Thyroid gland (tissue), 4 donors: Measurements from ENCODE around the gene TNNC2. TPM values are rescaled to one million over a fixed set of nuclear protein-coding genes. Genes with fewer than 3 reads are reported as not detected.

ENCODE experiments used
- DNase-seq, 2 donors: peaks; one replicate each; pipeline ENCODE4 v3.0.0-alpha.2; 2019
- H3K27ac ChIP-seq, 3 donors: fragments of 200-600 bp; sonication (generic); 1 replicate in 2 of 3; 2 replicates in 1 of 3; pipeline ENCODE4 v1.5.1; 2016 to 2019; ENCODE audit warnings: mild to moderate bottlenecking in 1 of 3, moderate library complexity in 1 of 3
- H3K27me3 ChIP-seq: fragments of 200-600 bp; sonication (generic); one replicate; pipeline ENCODE4 v1.5.1; 2019
- H3K36me3 ChIP-seq, 2 donors: fragments of 200-600 bp; sonication (generic); one replicate each; pipeline ENCODE4 v1.5.1; 2016 to 2019
- H3K4me1 ChIP-seq, 2 donors: fragments of 200-600 bp; sonication (generic); one replicate each; pipeline ENCODE4 v1.5.1; 2017 to 2019
- H3K4me3 ChIP-seq, 3 donors: fragments of 200-600 bp; sonication (generic); replicated peaks in 1 of 3; 1 replicate in 2 of 3; 2 replicates in 1 of 3; pipeline ENCODE4 v1.5.1; 2016; ENCODE audit warnings: mild to moderate bottlenecking in 1 of 3
- H3K9me3 ChIP-seq: fragments of 200-600 bp; sonication (generic); one replicate; pipeline ENCODE4 v1.5.1; 2017
- POLR2A ChIP-seq, 2 donors: fragments of 450-650 bp; IDR thresholded peaks; one replicate each; pipeline ENCODE4 v1.6.1; 2017; ENCODE audit warnings: antibody characterized with exemption in 2 of 2, mild to moderate bottlenecking in 2 of 2, moderate library complexity in 1 of 2
- WGBS, 2 donors: methylation state at CpG; one replicate each; pipeline ENCODE4 v1.1.5; 2017; 5-methylcytosine and 5-hydroxymethylcytosine counted together
- intact Hi-C: fragments of 100-400 bp; cut with DNase I; formaldehyde crosslinking; loops from one replicate; pipeline ENCODE4 v1.15.1; 2023
- total RNA-seq, 4 donors: library from RNA; depleted of rRNA; stranded (reverse); fragments of >200 nt; gene quantifications; one replicate each; pipeline ENCODE4 v1.2.3, GENCODE V29; 2016
- TF ChIP-seq, protein P1 (sequence below), 6 experiments: fragments of 200-600 bp in 3 of 6; fragments of 450-650 bp in 3 of 6; sonication (generic) in 3 of 6; IDR thresholded peaks; one replicate each; pipeline ENCODE4 v1.5.1; 2016 to 2019; ENCODE audit warnings: antibody characterized with exemption in 6 of 6, mild to moderate bottlenecking in 2 of 6, inconsistent platforms in 1 of 6, moderate library complexity in 1 of 6

TNNC2 gene
- total RNA-seq, 4 donors from 2014 or later, result 1.4 TPM; not detected in 3

DNA sequence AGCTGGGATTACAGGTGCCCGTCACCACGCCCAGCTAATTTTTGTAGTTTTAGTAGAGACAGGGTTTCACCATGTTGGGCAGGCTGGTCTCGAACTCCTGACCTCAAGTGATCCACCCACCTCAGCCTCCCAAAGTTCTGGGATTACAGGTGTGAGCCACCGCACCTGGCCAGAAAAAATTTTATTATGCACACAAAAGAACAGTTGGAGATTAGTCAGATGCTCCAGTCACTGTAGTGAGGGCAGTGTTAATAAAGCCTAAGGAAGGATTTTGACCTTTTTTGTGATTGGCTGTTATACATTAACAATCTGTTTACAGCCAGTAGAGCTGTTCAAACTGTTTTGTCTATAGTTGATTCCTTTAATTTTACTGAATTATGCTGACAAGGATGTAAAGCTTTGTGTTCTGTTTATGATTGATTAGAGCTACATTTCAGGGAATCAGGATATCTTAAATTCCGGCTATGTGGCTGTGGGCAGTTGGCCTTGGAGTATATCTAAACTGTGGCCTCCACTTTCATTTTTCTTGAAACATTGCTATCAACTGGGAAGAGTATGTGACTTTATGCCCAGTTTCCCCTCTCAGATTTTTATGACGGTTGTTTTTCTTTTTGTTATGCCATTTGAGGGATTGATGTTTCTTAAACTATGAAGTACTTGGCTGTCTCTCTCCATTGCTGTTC is 40.2 kb upstream of the TNNC2 start:
- Histone ChIP-seq H3K27me3 (no peaks in the 10 kb centered on the region), H3K4me1 (no peaks in the 10 kb centered on the region), H3K27ac (no peak overlapping the region), H3K4me3 (no peak overlapping the region), H3K36me3 (no peaks in the 10 kb centered on the region), H3K9me3 (no peaks in the 10 kb centered on the region)
- TF ChIP-seq, protein P1, sequence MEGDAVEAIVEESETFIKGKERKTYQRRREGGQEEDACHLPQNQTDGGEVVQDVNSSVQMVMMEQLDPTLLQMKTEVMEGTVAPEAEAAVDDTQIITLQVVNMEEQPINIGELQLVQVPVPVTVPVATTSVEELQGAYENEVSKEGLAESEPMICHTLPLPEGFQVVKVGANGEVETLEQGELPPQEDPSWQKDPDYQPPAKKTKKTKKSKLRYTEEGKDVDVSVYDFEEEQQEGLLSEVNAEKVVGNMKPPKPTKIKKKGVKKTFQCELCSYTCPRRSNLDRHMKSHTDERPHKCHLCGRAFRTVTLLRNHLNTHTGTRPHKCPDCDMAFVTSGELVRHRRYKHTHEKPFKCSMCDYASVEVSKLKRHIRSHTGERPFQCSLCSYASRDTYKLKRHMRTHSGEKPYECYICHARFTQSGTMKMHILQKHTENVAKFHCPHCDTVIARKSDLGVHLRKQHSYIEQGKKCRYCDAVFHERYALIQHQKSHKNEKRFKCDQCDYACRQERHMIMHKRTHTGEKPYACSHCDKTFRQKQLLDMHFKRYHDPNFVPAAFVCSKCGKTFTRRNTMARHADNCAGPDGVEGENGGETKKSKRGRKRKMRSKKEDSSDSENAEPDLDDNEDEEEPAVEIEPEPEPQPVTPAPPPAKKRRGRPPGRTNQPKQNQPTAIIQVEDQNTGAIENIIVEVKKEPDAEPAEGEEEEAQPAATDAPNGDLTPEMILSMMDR (IDR thresholded peaks at IDR 0.05), result no peak
- TF ChIP-seq POLR2A (IDR thresholded peaks at IDR 0.05), result no peak
- intact Hi-C loops, result no loop called here
- no peak for DNase-seq
- WGBS, 2 donors, result 86 to 97% methylated on average over 6 of the region's 6 CpGs

GRCh38 chr20:45866454-45866853 is 39.3 kb upstream of the TNNC2 start:
- H3K4me3 ChIP-seq, result no peak overlapping the region
- no peaks in the 10 kb centered on the region for H3K27me3 ChIP-seq
- no peaks in the 10 kb centered on the region for H3K36me3 ChIP-seq
- no peak for DNase-seq
- H3K9me3 ChIP-seq, result no peaks in the 10 kb centered on the region
- H3K27ac ChIP-seq, result no peak overlapping the region
- no peaks in the 10 kb centered on the region for H3K4me1 ChIP-seq
- intact Hi-C loops, result no loop called here
- TF ChIP-seq POLR2A (IDR thresholded peaks at IDR 0.05), result no peak
- TF ChIP-seq, protein P1 (IDR thresholded peaks at IDR 0.05), result no peak
- 92 to 95% methylated on average over 5 of the region's 5 CpGs for WGBS, 2 donors

DNA sequence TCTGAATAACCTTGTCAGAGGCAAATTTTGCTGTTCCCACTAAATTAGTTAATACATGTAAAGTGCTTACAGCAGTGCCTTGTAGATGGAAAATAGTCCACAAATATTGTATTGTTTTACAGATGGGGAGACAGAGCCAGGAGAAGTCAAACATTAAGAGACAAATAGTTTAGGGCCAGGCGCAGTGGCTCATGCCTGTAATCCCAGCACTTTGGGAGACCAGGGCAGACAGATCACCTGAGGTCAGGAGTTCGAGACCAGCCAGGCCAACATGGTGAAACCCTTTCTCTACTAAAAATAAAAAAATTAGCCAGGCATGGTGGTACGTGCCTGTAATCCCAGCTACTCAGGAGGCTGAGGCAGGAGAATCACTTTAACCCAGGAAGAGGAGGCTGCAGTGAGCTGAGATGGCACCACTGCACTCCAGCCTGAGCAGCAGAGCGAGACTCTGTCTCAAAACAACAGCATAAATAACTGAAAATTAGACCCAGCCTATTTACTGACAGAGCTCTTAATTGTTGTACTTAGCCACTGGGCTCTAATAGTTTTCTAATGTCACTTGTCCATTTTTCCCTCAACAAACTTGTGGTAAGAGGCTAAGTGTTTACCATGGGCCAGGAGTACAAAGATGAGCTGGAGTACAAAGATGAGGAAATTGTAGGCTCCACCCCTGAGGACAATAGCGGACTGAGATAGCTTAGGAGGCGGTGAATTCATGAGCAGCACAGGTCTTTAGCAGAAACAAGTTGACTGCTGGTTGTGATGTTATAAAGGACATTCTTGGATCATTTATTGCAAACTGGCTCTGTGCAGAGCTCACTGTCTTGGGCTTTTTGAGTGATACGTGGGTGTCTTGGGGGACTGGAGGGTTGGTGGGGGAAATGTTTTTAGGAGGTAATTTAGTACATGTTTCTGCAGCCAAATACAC is 36.7 kb upstream of the TNNC2 start:
- Histone ChIP-seq H3K27me3 (no peaks in the 10 kb centered on the region), H3K27ac (no peak overlapping the region), H3K4me1 (no peaks in the 10 kb centered on the region), H3K9me3 (no peaks in the 10 kb centered on the region), H3K4me3 (no peak overlapping the region), H3K36me3 (no peaks in the 10 kb centered on the region)
- TF ChIP-seq, protein P1 (IDR thresholded peaks at IDR 0.05), result no peak
- TF ChIP-seq POLR2A (IDR thresholded peaks at IDR 0.05), result no peak
- intact Hi-C loops, result no loop called here
- DNase-seq, result no peak
- 92 to 95% methylated on average over 7 of the region's 7 CpGs for WGBS, 2 donors

DNA sequence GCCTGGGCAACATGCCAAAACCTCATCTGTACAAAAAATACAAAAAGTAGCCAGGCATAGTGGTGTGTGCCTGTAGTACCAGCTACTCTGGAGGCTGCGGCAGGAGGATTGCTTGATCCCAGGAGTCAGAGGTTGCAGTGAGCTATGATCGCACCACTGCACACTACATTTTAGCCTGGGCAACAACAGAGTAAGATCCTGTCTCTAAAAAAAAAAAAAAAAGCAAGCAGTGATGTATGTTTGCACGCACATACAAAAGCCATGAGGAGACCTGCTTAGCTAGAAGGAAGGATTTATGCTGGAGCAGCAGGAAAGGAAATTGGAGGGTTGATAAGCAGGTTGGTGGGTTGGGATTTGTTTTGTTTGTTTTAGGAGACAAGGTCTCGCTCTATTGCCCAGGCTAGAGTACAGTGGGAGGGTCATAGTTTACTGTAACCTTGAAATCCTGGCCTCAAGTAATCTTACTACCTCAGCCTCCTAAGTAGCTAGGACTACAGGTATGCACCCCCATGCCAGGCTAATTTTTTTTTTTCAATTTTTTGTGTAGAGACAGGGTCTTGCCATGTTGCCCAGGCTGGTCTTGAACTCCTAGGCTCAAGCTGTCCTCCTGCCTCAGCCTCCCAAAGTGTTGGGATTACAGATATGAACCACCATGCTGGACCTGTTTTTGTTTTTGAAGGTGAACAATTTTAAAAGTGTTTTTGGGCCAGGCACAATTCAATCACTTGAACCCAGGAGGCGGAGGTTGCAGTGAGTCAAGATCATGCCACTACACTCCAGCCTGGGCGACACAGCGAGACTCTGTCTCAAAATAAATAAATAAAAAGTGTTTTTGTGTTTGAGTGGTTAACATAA is 34.3 kb upstream of the TNNC2 start:
- intact Hi-C loops, result no loop called here
- Histone ChIP-seq H3K27me3 (no peaks in the 10 kb centered on the region), H3K4me3 (no peak overlapping the region), H3K4me1 (peaks cover 8 to 10% of the 10 kb centered on the region in 2 donors), H3K36me3 (no peaks in the 10 kb centered on the region), H3K9me3 (no peaks in the 10 kb centered on the region), H3K27ac (no peak overlapping the region)
- peak in 1 of 2 donors; percentile 37 for DNase-seq
- TF ChIP-seq POLR2A (IDR thresholded peaks at IDR 0.05), result no peak
- TF ChIP-seq, protein P1 (IDR thresholded peaks at IDR 0.05), result no peak
- 86 to 88% methylated on average over 7 of the region's 7 CpGs for WGBS, 2 donors
